Activated CD8-positive, alpha-beta memory T cell treated with anti-CD3 and anti-CD28 coated beads, Interleukin-2, amount 50 U/mL, for 1 hour (primary cell): ENCODE measurements around the gene MYBPC2.
"Not testable (repeated sequence)": the region's sequence is repeated elsewhere in the genome, so short reads cannot be mapped to it uniquely, and the experiment has no call there.

Experiments used
- DNase-seq: peaks from one replicate; pipeline ENCODE4 v3.0.0-alpha.2; 2020; ENCODE audit errors: extremely low read depth

The MYBPC2 gene

GRCh38 chr19:50459638-50460037, 26.9 kb downstream of the MYBPC2 start:
- no peak for DNase-seq

DNA sequence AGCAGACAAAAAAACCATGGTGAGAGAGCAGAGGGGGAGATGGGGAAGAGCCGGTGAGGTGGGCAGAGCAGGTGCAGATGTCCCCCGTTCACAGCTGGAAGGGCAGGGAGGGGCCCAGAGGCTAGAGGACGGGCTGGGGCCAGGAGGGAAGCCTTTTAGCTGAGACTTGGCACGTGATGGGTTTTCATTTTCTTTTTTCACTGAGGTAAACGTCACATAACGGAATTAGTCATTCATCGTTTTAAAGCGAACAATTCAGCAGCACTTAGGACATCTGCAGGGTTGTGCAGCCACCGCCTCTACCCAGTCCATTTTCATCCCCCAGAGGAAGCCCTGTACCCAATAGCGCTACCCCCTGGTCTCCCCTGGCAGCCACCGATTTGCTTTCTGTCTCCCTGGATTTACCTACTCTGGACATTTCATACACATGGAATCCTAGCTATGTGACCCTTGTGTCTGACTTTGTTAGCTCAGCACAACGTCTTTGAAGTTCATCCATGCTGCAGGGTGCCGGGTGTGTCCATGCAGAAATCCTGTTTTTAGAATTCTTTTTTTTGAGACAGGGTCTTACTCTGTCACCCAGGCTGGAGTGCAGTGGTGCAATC, 27.6 kb downstream of the MYBPC2 start:
- DNase-seq = no peak

DNA sequence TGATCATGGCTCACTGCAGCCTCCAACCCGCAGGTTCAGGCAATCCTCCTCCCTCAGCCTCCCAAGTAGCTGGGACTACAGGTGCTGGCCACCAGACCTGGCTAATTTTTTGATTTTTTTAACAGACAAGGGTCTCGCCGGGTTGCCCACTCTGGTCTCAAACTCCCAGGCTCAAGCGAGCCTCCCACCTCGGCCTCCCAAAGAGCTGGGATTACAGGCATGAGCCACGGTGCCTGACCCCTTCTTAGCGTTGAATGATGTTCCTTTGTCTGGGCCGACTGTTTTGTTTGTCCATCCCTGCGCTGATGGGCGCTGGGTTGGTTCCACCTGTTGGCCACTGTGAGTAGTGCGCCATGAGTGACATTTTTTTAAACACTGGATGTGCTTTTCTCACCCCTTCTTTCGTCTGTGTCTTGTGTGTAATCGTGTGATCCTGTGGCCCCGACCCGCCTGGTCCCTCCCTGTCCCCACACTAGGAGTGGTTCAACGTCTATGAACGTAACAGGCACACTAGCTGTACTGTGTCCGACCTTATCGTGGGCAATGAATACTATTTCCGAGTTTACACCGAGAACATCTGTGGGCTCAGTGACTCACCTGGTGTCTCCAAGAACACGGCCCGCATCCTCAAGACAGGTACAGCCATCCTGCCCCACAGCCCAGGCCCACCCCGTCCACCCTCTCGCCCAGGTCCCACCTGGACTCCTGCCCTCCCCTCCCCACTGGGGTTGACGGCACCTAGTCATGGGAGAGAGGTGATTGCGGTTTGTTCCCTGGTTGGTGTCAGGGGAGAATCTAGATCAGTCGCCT, 28.6 kb downstream of the MYBPC2 start:
- DNase-seq = no peak

DNA sequence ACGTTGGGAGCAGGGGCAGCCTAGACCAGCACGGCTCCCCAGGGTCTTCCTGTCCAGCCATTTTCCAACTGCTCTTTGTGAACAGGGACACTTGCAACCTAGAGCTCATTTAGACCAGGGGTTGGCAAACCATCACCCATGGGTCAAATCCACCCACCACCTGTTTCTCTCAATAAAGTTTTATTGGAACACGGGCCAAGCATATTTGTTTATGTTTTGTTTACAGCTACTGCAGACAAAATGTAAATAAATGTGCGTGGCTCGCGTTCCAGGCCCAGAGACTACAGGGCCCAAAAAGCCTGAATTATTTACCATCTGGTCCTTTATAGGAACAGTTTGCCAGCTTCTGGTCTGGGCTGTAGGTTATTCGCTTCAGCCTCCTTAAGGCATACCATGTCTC, 30.3 kb downstream of the MYBPC2 start:
- no peak for DNase-seq

DNA sequence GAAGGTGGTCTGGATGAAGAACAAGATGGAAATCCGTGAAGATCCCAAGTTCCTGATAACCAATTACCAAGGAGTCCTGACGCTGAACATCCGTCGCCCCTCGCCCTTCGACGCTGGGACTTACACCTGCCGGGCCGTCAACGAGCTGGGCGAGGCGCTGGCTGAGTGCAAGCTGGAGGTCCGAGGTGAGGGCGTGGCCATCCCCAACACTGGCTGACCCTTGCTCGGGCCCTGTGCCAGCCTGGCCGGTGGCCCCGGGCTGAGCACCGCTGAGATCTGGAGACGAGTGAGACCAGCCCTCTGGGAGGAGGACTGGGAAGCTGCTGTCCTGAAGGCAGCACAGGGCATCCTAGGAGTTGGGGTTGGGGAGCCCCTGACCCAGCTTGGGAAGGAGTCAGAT, 31.7 kb downstream of the MYBPC2 start:
- DNase-seq = no peak

GRCh38 chr19:50465000-50465399, 32.3 kb downstream of the MYBPC2 start:
- DNase-seq = no peak

DNA sequence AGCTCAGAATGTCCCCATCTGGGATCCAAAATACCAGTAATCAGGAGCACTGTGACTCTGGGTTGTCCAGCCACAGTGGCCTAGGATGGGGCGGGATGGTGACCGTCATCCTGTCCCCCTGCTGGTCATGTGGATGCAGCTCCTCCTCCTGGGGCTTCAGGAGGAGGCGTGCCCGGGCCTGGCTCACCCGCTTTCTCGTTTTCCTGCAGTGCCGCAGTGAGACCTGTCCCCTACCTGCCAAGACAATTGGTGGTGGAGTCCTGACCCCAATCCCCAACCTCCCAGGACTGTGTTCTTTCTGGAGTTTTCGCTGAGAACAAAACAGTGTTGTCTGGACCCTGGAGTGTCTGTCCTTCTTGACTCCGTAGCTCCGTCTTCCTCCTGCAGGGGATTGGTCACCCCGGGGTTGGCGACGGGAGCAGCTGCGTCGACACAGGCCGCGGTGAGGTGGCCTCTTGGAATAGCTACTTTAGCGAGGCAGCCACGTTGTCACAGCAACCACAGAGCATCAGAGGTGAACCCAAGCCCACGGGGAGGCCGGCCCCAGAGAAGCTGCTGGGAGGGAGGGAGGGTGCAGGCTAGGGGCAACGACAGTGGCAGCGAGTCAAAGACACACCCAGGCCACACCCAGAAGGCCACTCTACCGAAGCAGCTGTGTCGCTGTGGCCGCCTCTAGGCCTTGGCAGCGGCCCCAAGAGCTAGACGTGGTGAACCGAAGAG, 33.5 kb downstream of the MYBPC2 start:
- no peak for DNase-seq

DNA sequence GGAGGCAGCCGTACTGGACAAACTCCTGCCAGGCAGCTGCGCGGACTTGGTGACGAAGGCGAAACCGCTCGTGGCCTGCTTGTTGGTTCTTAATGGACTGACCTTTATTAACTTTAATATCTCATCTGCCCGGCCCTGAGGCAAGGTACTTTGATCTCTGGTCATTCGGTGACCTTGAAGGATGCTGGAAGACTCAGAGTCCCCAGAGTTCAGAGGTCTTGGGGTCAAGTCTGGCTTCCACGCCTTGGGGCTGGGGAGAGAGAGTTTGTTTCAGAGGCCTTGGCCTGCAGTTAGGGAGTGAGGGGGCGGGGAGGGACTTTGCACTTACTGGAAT, 34.0 kb downstream of the MYBPC2 start:
- no peak for DNase-seq

DNA sequence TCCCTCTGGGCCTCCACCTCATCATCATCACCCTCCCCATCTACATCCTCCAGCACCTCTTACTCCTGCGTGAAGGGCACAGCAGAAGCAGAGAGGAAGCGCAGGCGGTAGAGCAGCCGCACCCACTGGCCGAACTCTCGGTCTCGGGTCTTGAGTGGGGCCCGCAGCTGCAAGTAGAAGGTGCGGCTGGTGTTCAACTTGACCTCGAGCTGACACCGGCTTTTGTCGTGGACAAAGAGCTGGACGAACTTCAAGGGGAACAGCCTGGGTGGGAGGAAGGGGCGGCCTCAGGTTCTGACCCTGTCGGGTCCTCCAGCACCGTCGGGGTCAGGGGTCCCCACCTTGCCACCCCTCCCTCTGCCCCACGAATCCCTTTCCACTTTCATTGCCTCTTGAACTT, 34.9 kb downstream of the MYBPC2 start:
- DNase-seq = no peak

- no peak for DNase-seq
Measured at GRCh38 chr19:50468818-50469217, 36.1 kb downstream of the MYBPC2 start.

GRCh38 chr19:50473336-50473735, 40.6 kb downstream of the MYBPC2 start:
- not testable (repeated sequence) for DNase-seq

DNA sequence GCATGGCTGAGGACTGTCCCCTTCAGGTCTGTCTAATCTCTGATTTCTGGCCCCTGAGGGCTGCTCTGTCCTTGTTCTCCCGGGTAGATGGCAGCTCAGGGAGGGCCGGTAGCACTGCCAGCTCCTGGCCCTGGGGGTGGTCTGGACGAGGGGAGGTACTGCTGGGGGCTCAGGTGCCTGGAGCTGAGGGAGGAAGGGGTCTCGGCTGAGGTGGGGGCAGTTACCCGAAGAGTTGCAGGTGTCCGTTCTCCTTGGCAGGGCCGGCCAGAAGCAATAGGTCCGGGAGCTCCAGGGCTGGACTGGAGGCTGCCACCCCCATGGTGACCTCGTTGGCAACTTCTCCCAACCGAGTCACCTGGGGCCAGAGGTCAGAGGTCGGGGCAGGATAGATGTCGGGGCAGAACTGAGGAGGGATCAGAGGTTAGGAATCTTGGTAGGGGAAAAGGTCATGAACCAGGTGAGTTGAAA, 42.4 kb downstream of the MYBPC2 start:
- DNase-seq = no peak

DNA sequence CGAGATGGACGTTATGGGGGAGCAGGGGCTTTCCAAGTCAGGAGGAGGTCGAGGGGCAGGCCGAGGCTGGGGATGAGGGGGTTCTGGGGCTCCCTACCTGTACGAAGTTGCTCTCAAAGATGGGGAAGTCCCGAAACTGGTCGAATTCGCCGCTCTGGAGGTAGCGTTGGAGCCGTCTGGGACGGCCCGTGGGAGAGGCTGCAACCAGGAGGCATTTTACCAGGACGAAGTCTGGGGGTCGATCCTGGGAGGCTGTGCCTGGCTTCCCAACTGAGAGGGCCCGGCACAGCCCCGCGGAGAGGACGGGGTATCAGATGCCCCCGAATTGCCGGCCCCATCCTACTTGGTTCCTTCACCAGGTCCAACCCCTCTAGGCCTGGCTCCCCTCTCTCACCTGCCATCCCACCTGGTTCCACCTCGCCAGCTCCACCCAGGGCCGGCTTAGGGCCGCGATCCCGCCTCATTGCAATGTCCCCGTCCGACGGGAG, 43.1 kb downstream of the MYBPC2 start:
- DNase-seq = no peak

DNA sequence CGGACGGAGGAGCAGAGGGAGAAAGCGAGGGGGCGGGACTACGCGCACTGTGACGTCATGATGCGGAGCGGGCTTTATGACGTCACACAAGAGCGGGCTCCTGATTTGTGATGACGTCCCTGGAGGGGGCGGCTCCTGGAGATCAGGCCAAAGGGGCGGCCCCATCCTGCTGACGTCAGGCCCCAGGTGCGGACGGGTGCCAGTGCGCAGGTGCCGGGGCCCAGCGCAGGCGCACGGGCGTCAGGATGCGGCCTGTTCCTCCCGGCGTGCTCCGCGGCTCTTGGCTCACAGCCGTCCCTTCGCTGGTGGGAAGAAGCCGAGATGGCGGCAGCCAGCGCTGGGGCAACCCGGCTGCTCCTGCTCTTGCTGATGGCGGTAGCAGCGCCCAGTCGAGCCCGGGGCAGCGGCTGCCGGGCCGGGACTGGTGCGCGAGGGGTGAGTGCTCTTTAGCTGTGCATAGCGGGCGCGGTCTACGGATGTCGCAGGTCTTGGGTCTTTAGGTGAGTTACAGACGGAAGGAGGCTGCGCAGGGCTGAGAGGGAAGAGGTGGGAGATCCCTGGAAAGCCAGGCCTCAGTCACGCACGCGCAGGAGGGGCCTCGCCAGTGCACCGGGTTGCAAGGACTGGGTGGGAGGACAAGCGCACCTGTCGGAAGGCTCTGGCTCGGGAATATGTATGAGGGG, 43.7 kb downstream of the MYBPC2 start, which contains the start of the genes EMC10 and GARIN5A:
EMC10 (plus strand) TSS at position 284 of the 683 bp plus-strand sequence; CDS start at position 322, 38 bp downstream.
GARIN5A (minus strand) TSS at position 625 of the 683 bp plus-strand sequence; CDS start at position 165, 460 bp downstream.
- DNase-seq = peak; percentile 78

GRCh38 chr19:50476907-50477238, 44.2 kb downstream of the MYBPC2 start:
- no peak for DNase-seq

DNA sequence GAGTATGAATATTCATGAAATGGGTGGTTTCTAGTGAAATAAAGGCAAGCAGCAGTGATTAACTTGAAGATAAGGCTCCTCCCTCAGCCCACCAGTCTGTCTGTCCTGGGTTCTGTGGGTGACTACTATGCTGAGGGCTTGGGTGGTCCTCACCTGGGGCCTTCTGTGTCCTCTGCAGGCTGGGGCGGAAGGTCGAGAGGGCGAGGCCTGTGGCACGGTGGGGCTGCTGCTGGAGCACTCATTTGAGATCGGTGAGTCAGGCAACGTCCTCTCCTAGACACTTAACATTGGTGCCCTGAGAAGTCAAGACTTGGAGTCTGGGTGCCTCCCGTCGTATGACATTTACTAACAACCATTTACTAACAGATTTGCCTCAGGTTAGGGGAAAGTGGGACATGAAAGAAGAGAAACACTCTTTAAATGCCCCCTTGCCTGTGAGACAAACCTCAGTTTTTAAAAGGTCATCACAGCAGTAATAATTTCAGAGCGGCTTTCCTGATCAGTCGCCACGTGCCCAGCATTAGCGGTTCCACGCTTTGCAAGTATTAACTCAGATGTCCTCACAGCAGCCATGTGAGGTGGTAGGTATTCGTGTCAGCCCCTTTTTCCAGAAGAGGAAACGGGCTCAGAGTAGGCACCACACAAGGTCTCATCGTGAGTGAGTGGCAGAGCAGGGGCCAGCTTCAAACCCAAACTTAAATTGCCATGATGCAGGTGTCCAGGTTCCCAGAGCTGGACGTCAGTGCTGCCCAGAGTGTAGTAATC, 45.2 kb downstream of the MYBPC2 start:
- no peak for DNase-seq

GRCh38 chr19:50478901-50479715, 46.4 kb downstream of the MYBPC2 start:
- no peak for DNase-seq

DNA sequence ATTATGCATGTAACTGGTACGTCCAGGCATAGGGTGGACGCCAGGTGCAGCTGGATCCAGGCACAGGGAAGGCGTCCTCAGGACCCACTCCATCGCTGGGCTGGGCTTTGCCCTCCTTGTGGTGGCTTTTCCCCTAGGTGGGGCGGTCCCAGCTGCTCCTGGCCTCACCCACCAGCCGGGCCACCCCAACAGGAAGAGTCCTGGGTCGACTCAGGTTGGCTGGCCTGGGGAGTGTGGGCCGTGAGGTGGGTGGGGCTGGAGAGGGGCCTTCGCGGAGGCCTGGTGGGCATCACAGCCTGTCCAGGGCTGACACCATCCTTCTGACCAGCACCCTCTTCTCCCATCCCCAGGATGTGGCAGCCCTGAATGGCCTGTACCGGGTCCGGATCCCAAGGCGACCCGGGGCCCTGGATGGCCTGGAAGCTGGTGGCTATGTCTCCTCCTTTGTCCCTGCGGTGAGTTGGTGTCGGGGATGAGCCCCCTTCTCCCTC, 47.1 kb downstream of the MYBPC2 start:
- DNase-seq = no peak

GRCh38 chr19:50480281-50481111, 47.8 kb downstream of the MYBPC2 start:
- DNase-seq = no peak
